ENCODE measurements around the gene HSDL1. TPM values are rescaled to one million over a fixed set of nuclear protein-coding genes. Genes with fewer than 3 reads are reported as not detected.

The HSDL1 gene
- total and polyA plus RNA-seq, 8 donors, result 26.0 to 45.9 (median 41.3) TPM

GRCh38 chr16:84080378-84080777, 64.6 kb downstream of the HSDL1 start:
- no peak for DNase-seq
- ATAC-seq, result no peak

GRCh38 chr16:84079664-84080063, 65.3 kb downstream of the HSDL1 start:
- Histone ChIP-seq H3K4me1 (peaks cover 0 to 12% of the 10 kb centered on the region in 2 donors), H3K36me3 (peaks cover 0 to 79% of the 10 kb centered on the region in 2 donors), H3K4me3 (no peak overlapping the region), H3K27ac (no peak overlapping the region), H3K9me3 (no peaks in the 10 kb centered on the region), H3K27me3 (no peaks in the 10 kb centered on the region)
- intact Hi-C loops (cut with DNase I), result no loop called here
- DNase-seq, result no peak
- no peak for ATAC-seq
- TF ChIP-seq, protein P1, sequence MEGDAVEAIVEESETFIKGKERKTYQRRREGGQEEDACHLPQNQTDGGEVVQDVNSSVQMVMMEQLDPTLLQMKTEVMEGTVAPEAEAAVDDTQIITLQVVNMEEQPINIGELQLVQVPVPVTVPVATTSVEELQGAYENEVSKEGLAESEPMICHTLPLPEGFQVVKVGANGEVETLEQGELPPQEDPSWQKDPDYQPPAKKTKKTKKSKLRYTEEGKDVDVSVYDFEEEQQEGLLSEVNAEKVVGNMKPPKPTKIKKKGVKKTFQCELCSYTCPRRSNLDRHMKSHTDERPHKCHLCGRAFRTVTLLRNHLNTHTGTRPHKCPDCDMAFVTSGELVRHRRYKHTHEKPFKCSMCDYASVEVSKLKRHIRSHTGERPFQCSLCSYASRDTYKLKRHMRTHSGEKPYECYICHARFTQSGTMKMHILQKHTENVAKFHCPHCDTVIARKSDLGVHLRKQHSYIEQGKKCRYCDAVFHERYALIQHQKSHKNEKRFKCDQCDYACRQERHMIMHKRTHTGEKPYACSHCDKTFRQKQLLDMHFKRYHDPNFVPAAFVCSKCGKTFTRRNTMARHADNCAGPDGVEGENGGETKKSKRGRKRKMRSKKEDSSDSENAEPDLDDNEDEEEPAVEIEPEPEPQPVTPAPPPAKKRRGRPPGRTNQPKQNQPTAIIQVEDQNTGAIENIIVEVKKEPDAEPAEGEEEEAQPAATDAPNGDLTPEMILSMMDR (IDR thresholded peaks at IDR 0.05), result no peak

More at GRCh38 chr16:84080378-84080777, 64.6 kb downstream of the HSDL1 start:
- TF ChIP-seq, protein P1 (IDR thresholded peaks at IDR 0.05), result no peak
- Histone ChIP-seq H3K27me3 (no peaks in the 10 kb centered on the region), H3K36me3 (peaks cover 0 to 74% of the 10 kb centered on the region in 2 donors), H3K4me3 (no peak overlapping the region), H3K4me1 (peaks cover 0 to 19% of the 10 kb centered on the region in 2 donors), H3K9me3 (no peaks in the 10 kb centered on the region), H3K27ac (no peak overlapping the region)
- intact Hi-C loops (cut with DNase I), result no loop called here

GRCh38 chr16:84075376-84075775, 69.6 kb downstream of the HSDL1 start:
- Histone ChIP-seq H3K27me3 (no peaks in the 10 kb centered on the region), H3K4me1 (no peaks in the 10 kb centered on the region), H3K4me3 (no peak overlapping the region), H3K36me3 (peaks cover 0 to 82% of the 10 kb centered on the region in 2 donors), H3K27ac (no peak overlapping the region), H3K9me3 (no peaks in the 10 kb centered on the region)
- DNase-seq (no peak), ATAC-seq (no peak)
- TF ChIP-seq, protein P1 (IDR thresholded peaks at IDR 0.05), result no peak
- intact Hi-C loops (cut with DNase I), result no loop called here

GRCh38 chr16:84074721-84075120, 70.3 kb downstream of the HSDL1 start:
- Histone ChIP-seq H3K27me3 (no peaks in the 10 kb centered on the region), H3K36me3 (peaks cover 0 to 82% of the 10 kb centered on the region in 2 donors), H3K27ac (no peak overlapping the region), H3K4me1 (peaks cover 0 to 4% of the 10 kb centered on the region in 2 donors), H3K4me3 (no peak overlapping the region), H3K9me3 (no peaks in the 10 kb centered on the region)
- TF ChIP-seq, protein P1 (IDR thresholded peaks at IDR 0.05), result no peak
- DNase-seq (no peak), ATAC-seq (no peak)
- intact Hi-C loops (cut with DNase I), result no loop called here

Other genes starting within 250 kb of the HSDL1 start
- 1 to 10 TPM; 6.4 to 6.6 TPM for gene MLYCD, start 246.1 kb downstream of the HSDL1 start, total RNA-seq
- 1 to 10 TPM; 3.4 to 4.7 (median 3.9) TPM for gene MLYCD, start 246.1 kb downstream of the HSDL1 start, polyA plus RNA-seq (ENCODE audit: insufficient read length in 6 of 6)
- 10 to 100 TPM in 1 of 2 donors, 1 to 10 TPM in 1; 9.4 to 18.0 TPM for gene OSGIN1, start 191.9 kb downstream of the HSDL1 start, total RNA-seq
- 1 to 10 TPM in 1 of 6 donors, under 1 TPM in 5; 0.47 to 1.2 (median 0.57) TPM for gene OSGIN1, start 191.9 kb downstream of the HSDL1 start, polyA plus RNA-seq (ENCODE audit: insufficient read length in 6 of 6)
- under 1 TPM; 0.17 to 0.39 TPM for gene NECAB2, start 176.9 kb downstream of the HSDL1 start, total RNA-seq
- under 1 TPM; 0.20 to 0.79 (median 0.45) TPM for gene NECAB2, start 176.9 kb downstream of the HSDL1 start, polyA plus RNA-seq (ENCODE audit: insufficient read length in 6 of 6)
- gene SLC38A8, start 102.4 kb downstream of the HSDL1 start, total RNA-seq, result under 1 TPM in 1 of 2 donors, not detected in 1; 0.65 TPM
- gene SLC38A8, start 102.4 kb downstream of the HSDL1 start, polyA plus RNA-seq (ENCODE audit: insufficient read length in 6 of 6), result not detected
- gene MBTPS1, start 28.2 kb downstream of the HSDL1 start, total RNA-seq, result 100 to 1,000 TPM in 1 of 2 donors, 10 to 100 TPM in 1; 86.4 to 102 TPM
- gene MBTPS1, start 28.2 kb downstream of the HSDL1 start, polyA plus RNA-seq (ENCODE audit: insufficient read length in 6 of 6), result 100 to 1,000 TPM; 107 to 121 (median 119) TPM
- gene DNAAF1, start 131 bp upstream of the HSDL1 start, total RNA-seq, result 10 to 100 TPM in 1 of 2 donors, under 1 TPM in 1; 0.85 to 10.3 TPM
- gene DNAAF1, start 131 bp upstream of the HSDL1 start, polyA plus RNA-seq (ENCODE audit: insufficient read length in 6 of 6), result 10 to 100 TPM in 4 of 6 donors, 1 to 10 TPM in 2; 4.1 to 22.3 (median 13.5) TPM
- gene TAF1C, start 41.9 kb upstream of the HSDL1 start, total RNA-seq, result 10 to 100 TPM; 49.2 to 50.0 TPM
- gene TAF1C, start 41.9 kb upstream of the HSDL1 start, polyA plus RNA-seq (ENCODE audit: insufficient read length in 6 of 6), result 10 to 100 TPM; 37.5 to 66.1 (median 56.1) TPM
- gene ADAD2, start 46.0 kb upstream of the HSDL1 start, total RNA-seq, result under 1 TPM; 0.09 to 0.24 TPM
- 1 to 10 TPM in 1 of 6 donors, under 1 TPM in 5; 0.32 to 1.4 (median 0.68) TPM for gene ADAD2, start 46.0 kb upstream of the HSDL1 start, polyA plus RNA-seq (ENCODE audit: insufficient read length in 6 of 6)
- gene KCNG4, start 94.8 kb upstream of the HSDL1 start, total RNA-seq, result not detected
- gene KCNG4, start 94.8 kb upstream of the HSDL1 start, polyA plus RNA-seq (ENCODE audit: insufficient read length in 6 of 6), result under 1 TPM in 5 of 6 donors, not detected in 1; 0.03 to 0.06 (median 0.04) TPM
- gene WFDC1, start 149.7 kb upstream of the HSDL1 start, total RNA-seq, result 10 to 100 TPM; 12.7 to 21.6 TPM
- 10 to 100 TPM in 1 of 6 donors, 1 to 10 TPM in 5; 4.5 to 11.1 (median 5.8) TPM for gene WFDC1, start 149.7 kb upstream of the HSDL1 start, polyA plus RNA-seq (ENCODE audit: insufficient read length in 6 of 6)
- gene ATP2C2, start 223.4 kb upstream of the HSDL1 start, total RNA-seq, result 10 to 100 TPM; 38.1 to 52.8 TPM
- 10 to 100 TPM; 11.2 to 31.0 (median 17.9) TPM for gene ATP2C2, start 223.4 kb upstream of the HSDL1 start, polyA plus RNA-seq (ENCODE audit: insufficient read length in 6 of 6)

Measured in left lung (tissue), 10 donors.